HG02885 (cell line): ENCODE results near the gene ACLY.

Source experiments
- ATAC-seq: cut with Tn5 transposase; IDR thresholded peaks from one replicate; pipeline ENCODE4 v1.9.1; 2021; ENCODE audit warnings: mild to moderate bottlenecking; ENCODE audit not compliant: unreplicated experiment, poor library complexity

The ACLY gene

GRCh38 chr17:41914358-41914766, 4.4 kb downstream of the ACLY start:
- ATAC-seq: no peak

GRCh38 chr17:41913798-41914197, 5.0 kb downstream of the ACLY start:
- no peak for ATAC-seq

DNA sequence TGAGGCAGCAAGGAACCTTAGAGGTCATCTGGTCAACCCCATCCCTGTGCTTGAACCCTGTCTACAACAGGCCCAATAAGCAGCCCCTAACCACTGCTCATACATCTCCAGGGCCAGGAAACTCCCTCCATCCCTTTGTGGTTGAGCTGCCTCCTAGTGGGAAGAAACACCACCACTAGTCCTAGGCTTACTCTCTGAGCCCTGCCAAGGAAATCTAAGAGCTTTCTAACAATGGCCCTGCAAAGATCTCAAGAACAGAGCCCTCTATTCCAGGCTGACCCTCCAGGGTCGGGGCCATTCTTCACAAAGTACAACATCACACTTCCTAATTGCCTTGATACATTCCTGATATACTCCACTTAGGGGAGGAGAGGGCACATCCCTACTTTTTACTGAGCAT, 5.8 kb downstream of the ACLY start:
- no peak for ATAC-seq

DNA sequence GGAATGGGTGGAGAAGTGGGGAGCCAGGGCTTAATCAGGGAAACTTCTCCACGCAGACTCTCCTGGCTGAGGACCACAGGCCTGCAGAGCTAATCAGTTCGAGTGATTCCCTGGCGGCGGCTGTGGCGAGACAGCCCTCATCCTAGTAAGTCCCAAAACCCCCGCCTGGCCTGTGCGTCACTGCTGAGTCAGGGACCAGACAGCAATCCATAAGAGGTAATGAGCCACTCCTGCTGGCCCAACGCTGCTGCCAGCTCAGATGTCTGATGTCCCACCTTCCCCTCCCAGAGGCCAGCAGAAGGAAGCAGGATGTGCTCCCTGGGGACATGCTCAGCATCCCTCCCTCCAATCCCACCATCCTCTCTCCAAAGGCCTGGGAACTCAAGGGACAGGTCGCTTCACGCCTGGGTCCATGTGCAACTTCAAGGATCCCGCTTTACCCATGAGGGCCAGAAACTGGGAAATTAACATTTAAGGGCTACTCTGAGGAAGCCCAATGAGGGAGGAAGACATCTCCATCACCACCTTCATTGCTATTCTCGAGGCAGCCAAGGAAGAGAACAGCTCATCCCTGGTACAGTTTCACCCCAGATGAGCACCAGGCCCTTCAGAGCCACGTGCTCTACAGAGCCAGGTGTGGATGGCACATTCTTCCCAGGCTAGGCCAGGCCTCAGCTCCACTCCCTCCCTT, 7.9 kb downstream of the ACLY start:
- no peak for ATAC-seq

- no peak for ATAC-seq
Observed at GRCh38 chr17:41909088-41909487, 9.7 kb downstream of the ACLY start.

GRCh38 chr17:41907633-41908539, 10.9 kb downstream of the ACLY start:
- no peak for ATAC-seq

GRCh38 chr17:41907185-41907556, 11.6 kb downstream of the ACLY start:
- ATAC-seq: no peak

GRCh38 chr17:41906465-41907184, 12.1 kb downstream of the ACLY start:
- ATAC-seq: no peak

GRCh38 chr17:41905172-41905571, 13.6 kb downstream of the ACLY start:
- no peak for ATAC-seq

- no peak for ATAC-seq
Observed at GRCh38 chr17:41904242-41904841, 14.4 kb downstream of the ACLY start.

GRCh38 chr17:41901646-41902045, 17.1 kb downstream of the ACLY start:
- no peak for ATAC-seq

- no peak for ATAC-seq
Observed at GRCh38 chr17:41896726-41897125, 22.0 kb downstream of the ACLY start.

- no peak for ATAC-seq
Observed at GRCh38 chr17:41895617-41896016, 23.1 kb downstream of the ACLY start.

DNA sequence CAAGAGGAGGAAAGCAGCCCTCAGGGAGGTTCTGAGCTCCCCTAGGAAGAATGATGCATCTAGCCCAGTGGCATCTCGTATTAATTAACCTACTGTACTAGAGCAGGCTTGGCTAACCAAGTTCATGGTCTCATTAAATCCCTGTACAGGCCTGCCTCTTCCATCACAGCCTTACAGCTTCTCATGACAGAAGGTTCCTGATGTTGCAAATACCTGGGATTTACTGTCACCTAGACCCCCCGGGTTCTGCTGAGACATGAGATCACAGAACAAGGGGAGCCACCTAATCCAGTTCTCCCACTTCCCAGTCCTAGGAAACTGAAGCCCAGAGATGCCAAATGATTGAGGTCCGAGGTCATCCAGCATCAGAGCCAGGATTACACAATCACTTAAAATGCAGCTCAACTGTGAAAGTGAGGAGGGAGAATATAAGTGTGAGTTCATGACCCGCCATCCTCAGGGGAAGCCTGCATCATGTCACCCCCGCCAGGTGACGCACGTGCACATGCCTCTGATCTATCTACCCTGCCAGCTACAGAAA, 23.9 kb downstream of the ACLY start:
- no peak for ATAC-seq

GRCh38 chr17:41893384-41893783, 25.4 kb downstream of the ACLY start:
- no peak for ATAC-seq

DNA sequence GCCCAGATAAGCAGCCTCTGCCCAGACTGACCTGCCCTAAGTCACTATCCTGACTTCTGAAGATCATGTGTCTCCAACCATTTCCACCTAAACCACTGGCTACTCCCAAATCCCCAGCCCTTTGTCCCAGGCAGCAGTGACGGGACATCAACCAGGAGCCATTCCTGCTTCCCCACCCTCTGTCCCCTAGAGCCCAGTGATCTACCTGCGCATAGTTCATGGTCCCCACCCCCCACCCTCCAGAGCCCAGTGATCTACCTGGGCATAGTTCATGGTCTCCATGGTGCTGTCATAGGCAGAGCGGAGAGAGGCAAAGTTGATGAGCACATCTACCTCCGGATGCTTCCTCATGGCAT, 26.8 kb downstream of the ACLY start:
- no peak for ATAC-seq

GRCh38 chr17:41891135-41892020, 27.4 kb downstream of the ACLY start:
- ATAC-seq: no peak

- ATAC-seq: no peak
Observed at GRCh38 chr17:41888332-41888965, 30.3 kb downstream of the ACLY start.

DNA sequence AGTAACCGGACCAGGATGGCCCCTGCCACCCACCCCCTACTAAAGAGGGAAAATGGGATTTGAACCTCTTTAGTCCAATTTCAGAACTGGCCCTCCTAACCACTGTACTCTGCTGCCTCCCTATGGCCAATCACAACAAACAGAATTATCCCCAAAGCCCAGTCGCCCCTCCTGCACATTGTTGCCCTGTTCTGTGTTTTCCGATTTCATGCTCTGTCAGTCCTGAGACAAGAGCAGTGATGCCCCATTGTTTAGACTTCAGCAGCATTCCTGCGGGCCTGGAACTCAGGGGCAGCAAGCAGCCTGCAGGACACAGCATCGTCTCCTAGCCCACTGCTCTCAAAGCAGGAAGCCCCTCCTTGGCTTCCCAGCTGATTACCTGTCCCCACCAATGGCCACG, 33.0 kb downstream of the ACLY start:
- no peak for ATAC-seq
